Right lobe of liver (tissue), 6 donors: Measurements from ENCODE around the gene HPDL. TPM values are rescaled to one million over a fixed set of nuclear protein-coding genes. Genes with fewer than 3 reads are reported as not detected.

Experiments used
- ATAC-seq, 4 donors: fragments of 200-7000 bp; cut with Tn5 transposase; one replicate each; pipeline ENCODE4 v1.9.1; 2020; ENCODE audit warnings: mild to moderate bottlenecking in 4 of 4, moderate library complexity in 4 of 4
- DNase-seq, 3 donors: peaks; one replicate each; pipeline ENCODE4 v3.0.0-alpha.2; 2020
- H3K27ac ChIP-seq, 3 donors: fragments of 200-600 bp; one replicate each; pipeline ENCODE4 v1.8.0; 2022
- H3K27me3 ChIP-seq, 2 donors: fragments of 200-600 bp; one replicate each; pipeline ENCODE4 v1.8.0; 2022
- H3K36me3 ChIP-seq, 4 donors: fragments of 200-600 bp; sonication (generic) in 1 of 4; one replicate each; pipeline versions ENCODE4 v1.5.1 to v1.8.0; 2017 to 2022; ENCODE audit warnings: control low read depth in 1 of 4
- H3K4me1 ChIP-seq, 4 donors: fragments of 200-600 bp; sonication (generic) in 1 of 4; one replicate each; pipeline versions ENCODE4 v1.5.1 to v1.8.0; 2017 to 2022; ENCODE audit warnings: control low read depth in 1 of 4
- H3K4me3 ChIP-seq, 3 donors: fragments of 200-600 bp; one replicate each; pipeline ENCODE4 v1.8.0; 2022
- H3K9me3 ChIP-seq, 4 donors: fragments of 200-600 bp; sonication (generic) in 1 of 4; one replicate each; pipeline versions ENCODE4 v1.5.1 to v1.8.0; 2017 to 2022; ENCODE audit warnings: control low read depth in 1 of 4
- CTCF ChIP-seq, 4 donors: fragments of 200-600 bp in 3 of 4; fragments of 450-650 bp in 1 of 4; IDR thresholded peaks; one replicate each; pipeline versions ENCODE4 v1.5.1 to v1.8.0; 2016 to 2022; ENCODE audit warnings: antibody characterized with exemption in 4 of 4, mild to moderate bottlenecking in 2 of 4
- POLR2A ChIP-seq: fragments of 450-650 bp; IDR thresholded peaks from one replicate; pipeline ENCODE4 v1.6.1; 2017; ENCODE audit warnings: antibody characterized with exemption, mild to moderate bottlenecking
- WGBS: methylation state at CpG from one replicate; pipeline ENCODE4 v1.1.6; 2018; ENCODE audit warnings: low coverage, low lambda C conversion rate; ENCODE audit not compliant: insufficient coverage; ENCODE audit errors: missing lambda C conversion rate; 5-methylcytosine and 5-hydroxymethylcytosine counted together
- intact Hi-C, 2 donors: fragments of 100-400 bp; cut with DNase I; formaldehyde crosslinking; loops; one replicate each; pipeline versions ENCODE4 v1.11.2 to v1.14.1; 2022
- total RNA-seq, 6 experiments: library from RNA; depleted of rRNA in 2 of 6; stranded (reverse); fragments of >200 nt in 2 of 6; fragmentation: NEBNext Ultra II Directional in 3 of 6; extraction: Animal tissue kit (Norgen Biotek cat#: 25700) in 3 of 6; gene quantifications; one replicate each; pipeline versions ENCODE4 v1.1.0 to v1.2.4, GENCODE V29; 2016 to 2023
- donor health status: DM: no; HTN: yes; CAD: no.
- donor health status: DM: no; HTN: no; CAD: no.
- donor health status: DM: no; HTN: no; CAD: no.
- donor health status: DM: no; HTN: yes; CAD: no.
- donor health status: DM: no; HTN: yes; CAD: no.

HPDL gene
- total RNA-seq, 6 experiments from 2014 or later = 0.25 to 0.56 TPM; not detected in 4

- 82% methylated on average over 3 of the region's 5 CpGs for WGBS
- Histone ChIP-seq H3K27me3 (no peaks in the 10 kb centered on the region), H3K4me3 (no peak overlapping the region), H3K36me3 (no peaks in the 10 kb centered on the region), H3K9me3 (no peaks in the 10 kb centered on the region), H3K27ac (no peak overlapping the region), H3K4me1 (no peaks in the 10 kb centered on the region)
- ATAC-seq (no peak), DNase-seq (no peak)
- intact Hi-C loops = no loop called here
- TF ChIP-seq CTCF (IDR thresholded peaks at IDR 0.05) = no peak
- TF ChIP-seq POLR2A = no peak
Measured at GRCh38 chr1:45321444-45321843, 5.3 kb upstream of the HPDL start.

GRCh38 chr1:45322486-45323040 lies 4.1 kb upstream of the HPDL start:
- no peak for DNase-seq
- Histone ChIP-seq H3K36me3 (no peaks in the 10 kb centered on the region), H3K27ac (no peak overlapping the region), H3K4me1 (peaks cover 0 to 7% (median 3%) of the 10 kb centered on the region in 4 donors), H3K9me3 (no peaks in the 10 kb centered on the region), H3K4me3 (no peak overlapping the region), H3K27me3 (no peaks in the 10 kb centered on the region)
- WGBS = 90% methylated on average over 10 of the region's 10 CpGs
- no peak for ATAC-seq
- intact Hi-C loops = no loop called here
- TF ChIP-seq CTCF (IDR thresholded peaks at IDR 0.05) (no peak), POLR2A (no peak)

- no peak overlapping the region for H3K4me3 ChIP-seq
- peaks cover 0 to 7% (median 3%) of the 10 kb centered on the region in 4 donors for H3K4me1 ChIP-seq
- H3K36me3 ChIP-seq = no peaks in the 10 kb centered on the region
- intact Hi-C loops = no loop called here
- TF ChIP-seq CTCF (IDR thresholded peaks at IDR 0.05) = no peak
- TF ChIP-seq POLR2A = no peak
- ATAC-seq = no peak
- H3K27me3 ChIP-seq = no peaks in the 10 kb centered on the region
- H3K27ac ChIP-seq = no peak overlapping the region
- WGBS = 53% methylated on average over 6 of the region's 6 CpGs
- no peaks in the 10 kb centered on the region for H3K9me3 ChIP-seq
- no peak for DNase-seq
Measured at GRCh38 chr1:45325851-45326506, 716 bp upstream of the HPDL start.

GRCh38 chr1:45327644-45328515 lies 1.2 kb downstream of the HPDL start:
- 56% methylated on average over 3 of the region's 19 CpGs for WGBS
- intact Hi-C loops = no loop called here
- Histone ChIP-seq H3K9me3 (no peaks in the 10 kb centered on the region), H3K27ac (no peak overlapping the region), H3K27me3 (no peaks in the 10 kb centered on the region), H3K4me3 (no peak overlapping the region), H3K36me3 (no peaks in the 10 kb centered on the region), H3K4me1 (peaks cover 0 to 7% (median 3%) of the 10 kb centered on the region in 4 donors)
- ATAC-seq = no peak
- TF ChIP-seq CTCF (IDR thresholded peaks at IDR 0.05) = no peak
- TF ChIP-seq POLR2A = no peak
- DNase-seq = no peak
